Fibroblast of lung (primary cell): ENCODE measurements around the gene SLC9A3. TPM values are rescaled to one million over a fixed set of nuclear protein-coding genes. Genes with fewer than 3 reads are reported as not detected.

Experiments
- DNase-seq, 2 donors: peaks; one replicate each; pipeline versions ENCODE4 v3.0.0 to v3.0.0-alpha.2; 2010; ENCODE audit warnings: low read depth in 2 of 2
- H2AFZ ChIP-seq: 2 replicates; pipeline ENCODE4 v1.5.1; 2012; ENCODE audit warnings: low read length, control low read depth, inconsistent platforms
- H3K27ac ChIP-seq: 2 replicates; pipeline ENCODE4 v1.5.1; 2011; ENCODE audit warnings: low read length, control low read depth; ENCODE audit not compliant: insufficient read depth
- H3K27me3 ChIP-seq: 2 replicates; pipeline ENCODE4 v1.5.1; 2011; ENCODE audit warnings: mild to moderate bottlenecking, low read length; ENCODE audit not compliant: control insufficient read depth, insufficient read depth
- H3K36me3 ChIP-seq: 2 replicates; pipeline ENCODE4 v1.5.1; 2011; ENCODE audit warnings: low read length; ENCODE audit not compliant: control insufficient read depth, insufficient read depth
- H3K4me1 ChIP-seq: 2 replicates; pipeline ENCODE4 v1.5.1; 2011; ENCODE audit warnings: low read length; ENCODE audit not compliant: control insufficient read depth, insufficient read depth; ENCODE audit errors: extremely low read depth
- H3K4me2 ChIP-seq: 2 replicates; pipeline ENCODE4 v1.5.1; 2011; ENCODE audit warnings: low read length, control low read depth; ENCODE audit not compliant: insufficient read depth; ENCODE audit errors: extremely low read depth
- H3K4me3 ChIP-seq, 4 experiments: fragments of 200-600 bp in 1 of 4; sonication (generic) in 1 of 4; replicated peaks in 1 of 4; 2 replicates each; pipeline ENCODE4 v1.5.1; 2011 to 2016; ENCODE audit warnings: low read length in 4 of 4, low read depth in 3 of 4, mild to moderate bottlenecking in 3 of 4, control low read depth in 2 of 4, inconsistent platforms in 1 of 4, mixed read lengths in 1 of 4; ENCODE audit not compliant: insufficient read depth in 1 of 4; ENCODE audit errors: control extremely low read depth in 1 of 4
- H3K79me2 ChIP-seq: 2 replicates; pipeline ENCODE4 v1.5.1; 2012; ENCODE audit warnings: mild to moderate bottlenecking, low read length, inconsistent platforms; ENCODE audit not compliant: control insufficient read depth, insufficient read depth
- H3K9ac ChIP-seq: 2 replicates; pipeline ENCODE4 v1.5.1; 2011; ENCODE audit warnings: mild to moderate bottlenecking, low read length, control low read depth; ENCODE audit not compliant: insufficient read depth
- H3K9me3 ChIP-seq: 2 replicates; pipeline ENCODE4 v1.5.1; 2012; ENCODE audit warnings: low read depth, low read length; ENCODE audit not compliant: control insufficient read depth, insufficient read depth
- H4K20me1 ChIP-seq: 2 replicates; pipeline ENCODE4 v1.5.1; 2011; ENCODE audit warnings: low read length; ENCODE audit not compliant: control insufficient read depth, insufficient read depth; ENCODE audit errors: extremely low read depth
- EZH2 ChIP-seq: IDR thresholded peaks from 2 replicates; pipeline ENCODE4 v1.5.1; 2012; ENCODE audit warnings: low read length, control low read depth, mild to moderate bottlenecking; ENCODE audit errors: missing control alignments
- polyA plus RNA-seq, 2 donors: library from polyadenylated mRNA; depleted of rRNA in 1 of 2; stranded (reverse) in 1 of 2; unstranded in 1 of 2; fragments of >200 nt; gene quantifications; 2 replicates each; pipeline ENCODE4 v1.2.1, GENCODE V29; 2011 to 2012; ENCODE audit warnings: missing spikeins in 1 of 2
- total RNA-seq: library from RNA; depleted of rRNA; stranded (reverse); fragments of >200 nt; gene quantifications from 2 replicates; pipeline ENCODE4 v1.2.1, GENCODE V29; 2014
- TF ChIP-seq, protein P1 (sequence below), 2 donors: IDR thresholded peaks in 1 of 2; conservative IDR thresholded peaks in 1 of 2; 1 replicate in 1 of 2; 2 replicates in 1 of 2; pipeline ENCODE4 v1.5.1; 2011 to 2012; ENCODE audit warnings: low read length in 2 of 2, control low read depth in 1 of 2, inconsistent platforms in 1 of 2, low read depth in 1 of 2, mild to moderate bottlenecking in 1 of 2

SLC9A3 gene
- total and polyA plus RNA-seq, 2 donors (not counting 1 experiment from before 2014, with no cell fraction given) = 0.50 to 0.84 TPM

DNA sequence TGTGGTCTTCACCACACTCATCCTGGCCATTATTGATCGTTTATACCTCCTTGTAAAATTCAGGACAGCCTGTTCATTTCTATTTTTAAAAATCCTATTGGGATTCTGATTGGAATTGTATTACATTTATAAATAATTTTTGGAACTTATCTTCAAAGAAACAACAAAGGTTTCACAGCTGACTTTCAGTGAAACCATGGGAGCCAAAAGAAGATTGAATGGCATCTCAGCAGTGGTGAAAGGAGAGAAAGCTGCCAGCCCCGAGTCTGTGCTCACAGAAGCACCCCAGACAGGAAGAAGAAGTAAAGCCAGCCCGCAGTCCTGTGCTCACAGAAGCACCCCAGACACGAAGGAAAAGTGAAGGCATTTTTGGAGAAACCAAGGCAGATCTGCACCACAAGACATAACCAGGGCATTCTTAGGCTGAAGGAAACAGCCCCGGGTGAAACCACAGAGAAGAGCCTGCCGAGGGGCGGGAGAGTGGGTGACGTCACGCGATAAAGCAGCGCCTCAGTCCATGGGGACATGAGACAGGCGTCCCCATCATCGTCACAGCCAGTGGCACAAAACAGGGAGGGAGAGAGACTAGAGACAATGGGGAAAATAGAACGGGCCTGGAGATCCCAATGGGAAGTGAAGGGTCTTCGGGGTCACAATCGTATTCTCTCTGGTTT is 42.5 kb upstream of the SLC9A3 start:
- no peak for TF ChIP-seq EZH2
- TF ChIP-seq, protein P1, sequence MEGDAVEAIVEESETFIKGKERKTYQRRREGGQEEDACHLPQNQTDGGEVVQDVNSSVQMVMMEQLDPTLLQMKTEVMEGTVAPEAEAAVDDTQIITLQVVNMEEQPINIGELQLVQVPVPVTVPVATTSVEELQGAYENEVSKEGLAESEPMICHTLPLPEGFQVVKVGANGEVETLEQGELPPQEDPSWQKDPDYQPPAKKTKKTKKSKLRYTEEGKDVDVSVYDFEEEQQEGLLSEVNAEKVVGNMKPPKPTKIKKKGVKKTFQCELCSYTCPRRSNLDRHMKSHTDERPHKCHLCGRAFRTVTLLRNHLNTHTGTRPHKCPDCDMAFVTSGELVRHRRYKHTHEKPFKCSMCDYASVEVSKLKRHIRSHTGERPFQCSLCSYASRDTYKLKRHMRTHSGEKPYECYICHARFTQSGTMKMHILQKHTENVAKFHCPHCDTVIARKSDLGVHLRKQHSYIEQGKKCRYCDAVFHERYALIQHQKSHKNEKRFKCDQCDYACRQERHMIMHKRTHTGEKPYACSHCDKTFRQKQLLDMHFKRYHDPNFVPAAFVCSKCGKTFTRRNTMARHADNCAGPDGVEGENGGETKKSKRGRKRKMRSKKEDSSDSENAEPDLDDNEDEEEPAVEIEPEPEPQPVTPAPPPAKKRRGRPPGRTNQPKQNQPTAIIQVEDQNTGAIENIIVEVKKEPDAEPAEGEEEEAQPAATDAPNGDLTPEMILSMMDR (conservative IDR thresholded peaks at IDR 0.05 in 1 of 2, IDR thresholded peaks at IDR 0.05 in 1 of 2; ENCODE audit: low read depth in 1 of 2, low read length in 2 of 2) = no peak
- no peak for DNase-seq

DNA sequence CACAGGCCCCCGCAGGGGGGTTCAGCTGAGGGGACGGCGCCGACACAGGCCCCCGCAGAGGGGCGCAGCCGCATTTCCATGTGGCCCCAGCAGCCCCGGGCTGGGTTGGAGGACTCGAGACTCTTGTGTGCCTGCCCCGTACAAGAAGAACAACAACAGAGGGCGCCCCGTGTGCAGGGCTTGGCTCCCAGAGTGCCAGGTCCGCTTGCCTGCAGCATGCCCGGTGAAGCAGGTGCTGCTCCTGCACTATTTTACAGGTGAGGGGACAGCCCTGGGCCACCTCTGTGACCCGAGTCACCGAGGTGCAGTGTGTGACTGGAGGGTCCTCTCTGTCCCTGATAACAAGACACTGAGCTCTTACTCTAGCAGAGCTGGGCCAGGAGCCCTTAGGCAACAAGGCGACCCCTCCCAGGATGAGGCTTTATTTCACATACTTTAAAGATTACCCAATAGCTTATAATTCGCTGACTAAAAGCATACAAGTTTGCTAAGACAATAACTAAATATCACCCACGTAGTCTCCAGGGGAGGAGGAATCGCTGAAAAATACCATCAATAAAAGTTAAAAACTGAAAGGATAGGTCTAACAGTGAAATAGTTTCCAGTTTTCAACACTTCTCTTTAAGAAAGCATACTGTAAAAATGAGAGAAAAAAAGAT is 41.7 kb upstream of the SLC9A3 start:
- H3K27ac ChIP-seq = no peak overlapping the region
- H3K4me2 ChIP-seq = no peak overlapping the region
- H3K9ac ChIP-seq = no peak overlapping the region
- H3K36me3 ChIP-seq = no peaks in the 10 kb centered on the region
- no peaks in the 10 kb centered on the region for H3K9me3 ChIP-seq
- peaks cover 22% of the 10 kb centered on the region for H3K27me3 ChIP-seq
- TF ChIP-seq EZH2 = no peak
- TF ChIP-seq, protein P1 (conservative IDR thresholded peaks at IDR 0.05 in 1 of 2, IDR thresholded peaks at IDR 0.05 in 1 of 2; ENCODE audit: low read depth in 1 of 2, low read length in 2 of 2) = no peak
- H3K4me1 ChIP-seq = no peaks in the 10 kb centered on the region
- H2AFZ ChIP-seq = no peak overlapping the region
- no peak overlapping the region for H3K4me3 ChIP-seq
- H4K20me1 ChIP-seq = no peaks in the 10 kb centered on the region
- H3K79me2 ChIP-seq = no peaks in the 10 kb centered on the region
- DNase-seq = peak; percentile 10 to 28

More for the DNA sequence above, 42.5 kb upstream of the SLC9A3 start:
- no peaks in the 10 kb centered on the region for H3K9me3 ChIP-seq
- H3K36me3 ChIP-seq = no peaks in the 10 kb centered on the region
- H3K27me3 ChIP-seq = peaks cover 19% of the 10 kb centered on the region
- no peaks in the 10 kb centered on the region for H3K4me1 ChIP-seq
- no peak overlapping the region for H3K9ac ChIP-seq
- H4K20me1 ChIP-seq = no peaks in the 10 kb centered on the region
- H2AFZ ChIP-seq = no peak overlapping the region
- no peak overlapping the region for H3K4me3 ChIP-seq
- H3K27ac ChIP-seq = no peak overlapping the region
- no peak overlapping the region for H3K4me2 ChIP-seq
- no peaks in the 10 kb centered on the region for H3K79me2 ChIP-seq

DNA sequence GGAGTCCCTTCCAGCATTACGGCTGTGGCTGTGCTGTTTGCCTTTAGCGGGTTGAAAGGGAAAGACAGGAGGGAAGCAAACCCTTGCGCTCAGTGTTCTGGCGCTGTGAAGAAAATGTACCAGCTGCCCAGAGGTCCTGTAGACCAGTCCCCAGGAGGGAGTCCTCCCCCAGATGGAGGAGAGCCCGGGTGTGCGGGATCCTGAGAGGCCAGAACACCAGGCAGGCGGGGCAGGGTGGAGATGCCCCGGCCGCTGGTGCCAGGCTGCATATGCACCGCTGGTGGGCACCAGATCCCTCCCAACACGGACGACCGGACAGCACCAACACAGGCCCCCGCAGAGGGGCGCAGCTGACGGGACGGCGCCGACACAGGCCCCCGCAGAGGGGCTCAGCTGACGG is 37.2 kb upstream of the SLC9A3 start:
- H3K4me2 ChIP-seq = no peak overlapping the region
- no peaks in the 10 kb centered on the region for H3K9me3 ChIP-seq
- H3K9ac ChIP-seq = no peak overlapping the region
- H3K79me2 ChIP-seq = no peaks in the 10 kb centered on the region
- peaks cover 8% of the 10 kb centered on the region for H3K27me3 ChIP-seq
- no peaks in the 10 kb centered on the region for H4K20me1 ChIP-seq
- no peaks in the 10 kb centered on the region for H3K36me3 ChIP-seq
- TF ChIP-seq EZH2 = peak; percentile 34
- TF ChIP-seq, protein P1 (conservative IDR thresholded peaks at IDR 0.05 in 1 of 2, IDR thresholded peaks at IDR 0.05 in 1 of 2; ENCODE audit: low read depth in 1 of 2, low read length in 2 of 2) = no peak
- H3K4me3 ChIP-seq = no peak overlapping the region
- DNase-seq = no peak
- H2AFZ ChIP-seq = no peak overlapping the region
- no peaks in the 10 kb centered on the region for H3K4me1 ChIP-seq
- H3K27ac ChIP-seq = no peak overlapping the region
